NCI-H2171 treated with DMSO at 0.1 percent for 48 hours (cell line): ENCODE results near the gene LRRC8A.
"Not testable (repeated sequence)": the region's sequence is repeated elsewhere in the genome, so short reads cannot be mapped to it uniquely, and the experiment has no call there.

Source experiments
- DNase-seq: peaks from one replicate; lab custom pipeline; 2025; lab: John Stamatoyannopoulos, UW

Gene LRRC8A

DNA sequence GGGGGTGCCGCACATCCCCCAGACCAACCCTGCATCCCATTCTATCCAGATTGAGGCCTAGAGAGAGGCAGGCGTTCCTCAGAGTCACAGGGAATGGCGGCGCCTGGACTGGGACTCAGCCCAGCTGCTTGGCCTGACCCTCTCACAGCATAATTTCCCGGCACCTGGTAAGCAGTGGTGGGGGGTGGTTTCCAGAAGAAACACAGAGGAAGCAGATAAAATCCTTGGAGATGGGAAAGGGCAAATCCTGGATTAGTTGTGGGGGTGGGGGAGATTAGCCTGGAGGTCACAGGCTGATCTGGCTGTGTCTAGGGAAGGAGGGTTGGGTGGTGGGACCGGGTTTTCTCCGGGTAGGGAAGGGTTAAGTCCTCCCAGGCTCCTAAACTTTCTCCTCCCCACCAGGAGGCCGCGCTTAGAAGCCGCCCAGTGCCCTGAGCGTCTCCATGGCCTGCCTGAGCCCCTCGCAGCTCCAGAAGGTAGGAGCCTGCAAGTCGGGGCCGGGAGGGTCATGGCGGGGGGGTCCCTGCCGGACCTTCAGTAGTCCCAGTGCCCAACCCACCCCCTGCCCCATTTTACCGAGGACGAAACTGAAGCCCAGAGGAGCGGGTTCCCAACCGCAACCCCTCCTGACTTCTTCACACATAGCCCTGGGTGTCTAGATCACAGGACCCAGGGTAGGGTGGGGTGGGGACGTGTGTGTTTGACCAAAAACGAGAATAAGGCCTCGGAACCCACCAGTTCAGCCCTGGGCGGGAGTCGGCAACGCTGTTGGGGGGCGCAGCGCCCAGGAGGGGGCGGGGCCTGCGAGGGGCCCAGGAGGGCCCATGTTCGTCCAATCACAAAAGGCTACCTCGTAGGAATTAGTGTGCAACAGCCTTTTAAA, 40.2 kb downstream of the LRRC8A start:
- DNase-seq = no peak

GRCh38 chr9:128923493-128923883, 41.6 kb downstream of the LRRC8A start:
- DNase-seq = no peak

DNA sequence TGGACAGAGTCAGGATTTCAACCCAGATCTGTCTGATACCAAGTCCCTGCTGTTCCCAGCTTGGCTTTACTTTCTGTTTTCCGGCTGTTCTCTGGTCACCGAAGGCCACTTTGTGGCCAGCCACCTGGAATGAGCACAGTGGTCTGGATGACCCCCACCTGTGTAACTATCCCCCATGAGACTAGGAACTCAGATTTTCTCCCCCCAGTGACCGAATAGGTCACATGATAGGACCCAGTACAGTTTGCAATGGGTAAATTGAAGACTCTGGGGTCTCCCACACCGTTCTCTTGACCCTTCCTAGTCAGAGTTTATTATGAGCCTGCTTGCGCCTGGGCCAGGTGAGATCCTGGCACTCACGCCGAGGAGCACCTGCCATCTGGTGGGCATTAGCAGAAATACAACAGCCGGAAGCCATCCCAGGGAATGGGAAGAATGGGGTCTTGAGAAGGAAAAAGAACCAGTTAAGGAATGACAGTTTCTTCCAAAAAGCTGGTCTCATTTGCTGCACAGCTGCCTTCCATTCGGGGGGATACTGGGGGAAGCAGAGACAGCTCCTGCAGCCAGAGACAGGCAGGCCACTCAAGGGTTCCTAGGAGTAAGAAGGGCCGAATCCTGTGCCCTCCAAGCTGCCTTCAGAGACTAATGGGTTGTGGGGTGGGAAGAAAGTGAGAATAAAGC, 45.9 kb downstream of the LRRC8A start:
- peak; percentile 75 for DNase-seq

GRCh38 chr9:128928624-128929023, 46.7 kb downstream of the LRRC8A start:
- DNase-seq = no peak

GRCh38 chr9:128929560-128929959, 47.6 kb downstream of the LRRC8A start:
- DNase-seq = no peak

- DNase-seq = no peak
Observed at GRCh38 chr9:128933731-128934130, 51.8 kb downstream of the LRRC8A start.

DNA sequence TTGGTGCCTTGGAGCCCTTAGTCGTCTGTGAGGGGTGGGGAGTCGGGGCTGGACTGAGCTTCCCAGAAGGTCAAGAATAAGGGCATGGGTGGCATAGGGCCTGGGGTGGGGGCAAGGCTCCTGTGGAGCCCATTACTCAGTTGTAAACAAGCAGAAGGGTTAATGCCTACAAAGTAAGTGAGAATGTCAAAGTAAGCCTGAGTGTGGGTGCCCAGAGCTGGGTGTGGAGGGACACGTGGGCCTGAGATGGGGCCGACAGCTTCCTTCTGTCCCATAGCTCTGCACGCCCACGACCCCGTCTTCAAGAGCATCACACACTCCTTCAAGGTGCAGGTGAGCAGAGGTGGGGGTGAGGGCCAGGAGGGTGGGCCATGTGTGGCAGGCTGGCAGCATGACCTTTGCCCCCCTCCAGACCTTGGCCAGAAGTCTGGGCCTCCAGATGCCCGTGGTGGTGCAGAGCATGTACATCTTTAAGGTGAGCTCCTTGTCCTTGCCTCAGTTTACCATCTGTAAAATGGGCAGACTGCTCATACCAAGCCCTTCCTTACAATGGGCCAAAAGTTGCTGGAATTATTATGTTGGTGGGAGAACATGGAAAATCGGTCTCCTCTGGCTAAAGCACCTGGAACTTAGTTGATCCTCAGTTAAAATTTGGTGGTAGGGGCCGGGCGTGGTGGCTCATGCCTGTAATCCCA, 54.4 kb downstream of the LRRC8A start:
- DNase-seq = no peak

DNA sequence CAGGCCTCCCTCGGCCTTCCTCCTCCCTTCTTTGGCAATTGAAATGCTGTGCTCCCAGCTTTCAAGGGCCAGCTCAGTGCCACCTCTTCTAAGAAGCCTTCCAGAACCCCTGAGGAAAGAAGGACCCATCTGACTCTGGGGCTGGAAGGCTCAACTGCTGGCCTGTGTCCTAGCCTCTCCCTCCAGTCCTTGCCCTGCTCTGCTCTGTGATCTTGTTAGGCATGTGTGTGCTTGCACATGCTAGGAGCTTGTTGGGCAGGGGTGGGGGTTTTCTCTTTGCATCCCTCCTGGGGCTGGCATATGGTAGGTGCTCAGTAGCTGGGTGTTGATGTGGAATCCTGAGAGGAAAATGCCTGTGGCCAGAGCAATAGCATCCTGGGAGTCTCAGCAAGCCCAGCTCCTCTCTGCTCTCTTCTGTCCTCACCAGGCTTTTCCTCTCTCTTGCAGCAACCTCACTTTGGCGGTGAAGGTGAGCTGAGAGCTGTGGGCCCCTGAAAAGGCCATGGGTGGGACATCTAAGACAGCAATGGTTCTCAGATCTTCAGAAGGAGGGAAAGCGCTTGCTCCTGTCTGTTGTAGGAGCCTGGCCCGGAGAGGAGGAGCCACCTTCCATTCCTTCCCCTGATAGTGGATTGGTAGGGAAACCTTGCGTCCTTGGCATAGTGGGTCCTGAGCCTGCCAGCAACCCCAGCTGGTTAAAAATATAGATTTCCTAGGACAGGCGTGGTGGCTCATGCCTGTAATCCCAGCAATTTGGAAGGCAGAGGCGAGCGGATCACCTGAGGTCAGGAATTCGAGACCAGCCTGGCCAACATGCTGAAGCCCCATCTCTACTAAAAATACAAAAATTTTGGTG, 55.6 kb downstream of the LRRC8A start:
- DNase-seq = no peak

GRCh38 chr9:128940271-128940921, 58.5 kb downstream of the LRRC8A start:
- no peak for DNase-seq

- DNase-seq = no peak
Observed at GRCh38 chr9:128940946-128941755, 59.2 kb downstream of the LRRC8A start.

- no peak for DNase-seq
Observed at GRCh38 chr9:128943832-128944620, 62.1 kb downstream of the LRRC8A start.

- not testable (repeated sequence) for DNase-seq
Observed at GRCh38 chr9:128944966-128945365, 63.0 kb downstream of the LRRC8A start.

- DNase-seq = no peak
Observed at GRCh38 chr9:128945798-128946501, 64.0 kb downstream of the LRRC8A start.

DNA sequence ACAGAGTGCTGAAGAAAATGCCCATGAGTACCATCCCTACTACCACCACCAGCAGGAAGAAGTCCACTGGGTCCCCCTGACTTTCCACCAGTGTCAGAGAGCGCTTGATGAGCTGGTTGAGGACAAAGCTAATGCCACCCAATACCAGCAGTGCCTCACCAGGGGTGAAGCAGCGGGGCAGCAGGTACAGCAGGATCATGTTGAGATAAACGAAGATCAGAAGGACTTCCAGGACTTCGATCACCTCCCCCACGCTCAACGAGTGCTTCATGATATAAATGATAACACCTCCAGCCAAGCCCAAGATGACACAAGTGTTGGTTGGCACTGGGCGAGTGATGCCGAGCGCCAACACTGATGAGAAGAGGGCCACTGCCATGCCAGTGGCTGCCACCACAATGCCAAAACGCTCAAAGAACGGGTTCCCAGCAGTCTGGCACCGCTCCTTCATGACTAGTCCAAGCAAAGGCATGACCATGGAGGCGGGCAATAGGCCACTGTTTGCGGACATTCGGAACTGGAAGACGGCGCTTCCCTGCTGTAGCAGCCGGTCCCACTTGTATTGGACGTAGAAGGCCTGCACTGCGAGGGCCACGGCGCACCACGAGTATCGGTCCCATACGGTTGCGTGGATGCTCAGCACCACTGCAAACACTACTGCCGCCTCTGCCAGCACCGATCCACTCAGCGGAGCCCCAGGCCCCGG, 64.8 kb downstream of the LRRC8A start:
- DNase-seq = no peak

GRCh38 chr9:128947277-128947526, 65.3 kb downstream of the LRRC8A start:
- DNase-seq = no peak

DNA sequence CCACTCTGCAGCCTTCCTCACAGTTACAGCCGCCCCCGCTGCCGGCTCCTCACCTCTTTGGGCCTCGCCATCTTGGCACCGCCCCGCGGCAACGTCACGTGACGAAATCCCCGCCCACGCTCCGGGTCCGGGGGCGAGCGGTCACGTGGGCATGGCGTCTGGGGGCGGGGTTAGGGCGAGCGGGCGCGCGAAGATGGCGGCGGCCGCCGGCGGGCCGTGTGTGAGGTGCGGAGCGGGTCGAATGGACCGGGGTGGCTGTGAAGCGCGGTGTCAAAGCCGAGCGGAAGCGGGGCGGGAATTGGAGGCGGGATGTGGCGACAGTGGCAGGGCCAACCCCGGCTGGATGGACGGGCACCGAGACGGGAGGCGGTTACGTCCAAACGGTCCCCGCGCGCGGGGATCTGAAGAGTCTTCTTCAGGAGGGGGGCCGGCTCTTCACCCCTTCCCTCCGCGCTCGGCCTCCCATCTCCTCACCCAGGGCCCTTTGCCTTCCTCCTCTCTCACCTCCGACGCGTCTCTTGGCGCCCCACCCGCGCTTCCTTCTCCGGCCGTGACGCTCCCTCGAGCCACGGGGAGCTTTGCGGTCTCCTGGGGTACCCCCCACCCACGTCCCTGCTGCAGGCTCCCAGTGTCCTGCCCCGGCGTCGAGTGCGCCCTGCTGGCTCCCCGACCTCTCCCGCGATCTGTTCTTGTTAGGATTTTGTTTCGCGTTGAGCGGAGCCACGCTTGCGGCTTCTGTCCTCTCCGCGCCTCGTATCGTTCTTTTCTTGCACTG, 65.8 kb downstream of the LRRC8A start, which contains the start of the genes DOLK and NUP188:
Gene DOLK (minus strand): TSS at position 77 of the 775 bp plus-strand sequence. CDS start 300 bp downstream, outside the sequence.
Gene NUP188 (plus strand): TSS at position 173 of the 775 bp plus-strand sequence. CDS start 21 bp downstream, at position 194.
- peak; percentile 90 for DNase-seq

GRCh38 chr9:128961403-128961802, 79.5 kb downstream of the LRRC8A start:
- not testable (repeated sequence) for DNase-seq
